ENCODE data around the gene MRGPRE.

DNA sequence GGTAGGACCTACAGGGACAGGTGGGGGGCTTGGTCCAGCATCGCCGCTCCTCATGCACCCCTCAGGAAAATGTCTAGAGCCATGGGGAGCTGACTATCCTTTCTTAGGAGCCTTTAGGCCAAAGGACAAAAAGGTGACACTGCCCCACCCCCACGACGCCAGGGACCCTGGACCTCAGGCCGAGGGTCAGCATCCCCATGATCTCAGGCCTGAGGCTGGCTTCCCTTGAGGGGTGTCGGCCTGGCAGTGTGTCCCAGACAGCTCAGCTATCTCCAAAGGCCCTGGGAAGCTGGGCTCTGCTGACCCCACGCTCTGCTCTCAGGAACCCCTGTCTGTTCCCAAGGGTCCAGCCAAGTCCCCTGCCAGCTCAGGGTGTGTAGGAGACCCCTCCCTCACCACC, 29.9 kb downstream of the MRGPRE start:
- TF ChIP-seq POLR2A (IDR thresholded peaks at IDR 0.05) = no peak
- TF ChIP-seq, protein P1, sequence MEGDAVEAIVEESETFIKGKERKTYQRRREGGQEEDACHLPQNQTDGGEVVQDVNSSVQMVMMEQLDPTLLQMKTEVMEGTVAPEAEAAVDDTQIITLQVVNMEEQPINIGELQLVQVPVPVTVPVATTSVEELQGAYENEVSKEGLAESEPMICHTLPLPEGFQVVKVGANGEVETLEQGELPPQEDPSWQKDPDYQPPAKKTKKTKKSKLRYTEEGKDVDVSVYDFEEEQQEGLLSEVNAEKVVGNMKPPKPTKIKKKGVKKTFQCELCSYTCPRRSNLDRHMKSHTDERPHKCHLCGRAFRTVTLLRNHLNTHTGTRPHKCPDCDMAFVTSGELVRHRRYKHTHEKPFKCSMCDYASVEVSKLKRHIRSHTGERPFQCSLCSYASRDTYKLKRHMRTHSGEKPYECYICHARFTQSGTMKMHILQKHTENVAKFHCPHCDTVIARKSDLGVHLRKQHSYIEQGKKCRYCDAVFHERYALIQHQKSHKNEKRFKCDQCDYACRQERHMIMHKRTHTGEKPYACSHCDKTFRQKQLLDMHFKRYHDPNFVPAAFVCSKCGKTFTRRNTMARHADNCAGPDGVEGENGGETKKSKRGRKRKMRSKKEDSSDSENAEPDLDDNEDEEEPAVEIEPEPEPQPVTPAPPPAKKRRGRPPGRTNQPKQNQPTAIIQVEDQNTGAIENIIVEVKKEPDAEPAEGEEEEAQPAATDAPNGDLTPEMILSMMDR (IDR thresholded peaks at IDR 0.05) = no peak
